Endothelial cell (in vitro differentiated cells): ENCODE data around the gene KMT2E. TPM values are rescaled to one million over a fixed set of nuclear protein-coding genes. Genes with fewer than 3 reads are reported as not detected.
A peak's percentile ranks its signal among the peaks of the same experiment; 100 is the strongest.

ENCODE experiments used
- DNase-seq: peaks from one replicate; pipeline ENCODE4 v3.0.0; 2021; ENCODE audit warnings: low spot score
- H3K27ac Mint-ChIP-seq: one replicate; pipeline ENCODE4 v1.8.0; 2021; ENCODE audit warnings: mixed read lengths, inconsistent platforms; ENCODE audit not compliant: unreplicated experiment
- H3K27me3 Mint-ChIP-seq: one replicate; pipeline ENCODE4 v1.8.0; 2021; ENCODE audit warnings: mild to moderate bottlenecking, moderate library complexity, mixed read lengths, inconsistent platforms; ENCODE audit not compliant: unreplicated experiment
- H3K36me3 Mint-ChIP-seq: one replicate; pipeline ENCODE4 v1.8.0; 2021; ENCODE audit warnings: mild to moderate bottlenecking, low read depth, mixed read lengths, inconsistent platforms; ENCODE audit not compliant: unreplicated experiment
- H3K4me1 Mint-ChIP-seq: one replicate; pipeline ENCODE4 v1.8.0; 2021; ENCODE audit warnings: mild to moderate bottlenecking, mixed read lengths, inconsistent platforms; ENCODE audit not compliant: unreplicated experiment
- H3K4me3 Mint-ChIP-seq: one replicate; pipeline ENCODE4 v1.8.0; 2021; ENCODE audit warnings: mild to moderate bottlenecking, mixed read lengths, inconsistent platforms; ENCODE audit not compliant: unreplicated experiment
- H3K9me3 Mint-ChIP-seq: one replicate; pipeline ENCODE4 v1.8.0; 2021; ENCODE audit warnings: mixed read lengths, inconsistent platforms; ENCODE audit not compliant: unreplicated experiment
- total RNA-seq: library from RNA; stranded (reverse); fragmentation: NEBNext Ultra II Directional; extraction: Animal tissue kit (Norgen Biotek cat#: 25700); gene quantifications from one replicate; pipeline ENCODE4 v1.2.1, GENCODE V29; 2021; ENCODE audit not compliant: unreplicated experiment
- TF ChIP-seq, protein P1 (sequence below): fragments of 200-600 bp; sonication (generic); IDR thresholded peaks from one replicate; pipeline ENCODE4 v1.5.0; 2021; ENCODE audit warnings: antibody characterized with exemption; ENCODE audit not compliant: unreplicated experiment

The KMT2E gene
- total RNA-seq, 1 donor from 2014 or later, result 71.0 TPM

DNA sequence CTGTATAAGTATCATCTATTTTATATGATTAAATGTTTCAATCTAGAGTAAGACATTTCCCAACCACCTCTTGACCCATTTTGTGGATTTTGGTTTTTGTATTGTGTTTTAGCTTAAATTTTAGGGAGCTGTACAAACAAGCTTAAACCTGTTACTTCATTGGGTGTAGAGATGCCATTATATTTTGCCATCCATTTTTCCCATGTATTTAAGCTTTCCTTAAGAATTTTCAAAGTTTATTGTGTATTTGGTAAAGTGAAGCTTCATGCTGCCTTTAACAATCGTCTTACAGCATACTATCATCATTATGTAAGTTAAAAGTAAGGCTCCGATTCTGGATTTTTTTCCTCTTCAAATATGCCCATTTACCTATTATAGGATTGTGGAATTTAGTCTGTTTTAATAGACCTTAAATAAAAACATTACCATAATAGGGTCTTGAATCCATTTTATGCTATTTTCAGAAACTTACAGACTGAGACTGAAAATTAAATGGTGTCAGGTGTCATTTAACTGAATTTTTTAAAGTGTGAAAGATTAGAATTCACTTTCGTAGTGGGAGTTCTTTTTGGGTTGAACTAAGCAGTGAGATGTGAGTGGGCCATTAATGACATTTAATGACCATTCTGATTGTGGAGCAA, 2.2 kb downstream of the KMT2E start:
- TF ChIP-seq, protein P1, sequence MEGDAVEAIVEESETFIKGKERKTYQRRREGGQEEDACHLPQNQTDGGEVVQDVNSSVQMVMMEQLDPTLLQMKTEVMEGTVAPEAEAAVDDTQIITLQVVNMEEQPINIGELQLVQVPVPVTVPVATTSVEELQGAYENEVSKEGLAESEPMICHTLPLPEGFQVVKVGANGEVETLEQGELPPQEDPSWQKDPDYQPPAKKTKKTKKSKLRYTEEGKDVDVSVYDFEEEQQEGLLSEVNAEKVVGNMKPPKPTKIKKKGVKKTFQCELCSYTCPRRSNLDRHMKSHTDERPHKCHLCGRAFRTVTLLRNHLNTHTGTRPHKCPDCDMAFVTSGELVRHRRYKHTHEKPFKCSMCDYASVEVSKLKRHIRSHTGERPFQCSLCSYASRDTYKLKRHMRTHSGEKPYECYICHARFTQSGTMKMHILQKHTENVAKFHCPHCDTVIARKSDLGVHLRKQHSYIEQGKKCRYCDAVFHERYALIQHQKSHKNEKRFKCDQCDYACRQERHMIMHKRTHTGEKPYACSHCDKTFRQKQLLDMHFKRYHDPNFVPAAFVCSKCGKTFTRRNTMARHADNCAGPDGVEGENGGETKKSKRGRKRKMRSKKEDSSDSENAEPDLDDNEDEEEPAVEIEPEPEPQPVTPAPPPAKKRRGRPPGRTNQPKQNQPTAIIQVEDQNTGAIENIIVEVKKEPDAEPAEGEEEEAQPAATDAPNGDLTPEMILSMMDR, result no peak
- Mint-ChIP-seq H3K27ac (peak overlapping the region; percentile 78), H3K4me1 (peaks cover 47% of the 10 kb centered on the region), H3K9me3 (peaks cover 4% of the 10 kb centered on the region), H3K4me3 (peak overlapping the region; percentile 100), H3K27me3 (peaks cover 32% of the 10 kb centered on the region), H3K36me3 (peaks cover 20% of the 10 kb centered on the region)
- DNase-seq, result no peak

DNA sequence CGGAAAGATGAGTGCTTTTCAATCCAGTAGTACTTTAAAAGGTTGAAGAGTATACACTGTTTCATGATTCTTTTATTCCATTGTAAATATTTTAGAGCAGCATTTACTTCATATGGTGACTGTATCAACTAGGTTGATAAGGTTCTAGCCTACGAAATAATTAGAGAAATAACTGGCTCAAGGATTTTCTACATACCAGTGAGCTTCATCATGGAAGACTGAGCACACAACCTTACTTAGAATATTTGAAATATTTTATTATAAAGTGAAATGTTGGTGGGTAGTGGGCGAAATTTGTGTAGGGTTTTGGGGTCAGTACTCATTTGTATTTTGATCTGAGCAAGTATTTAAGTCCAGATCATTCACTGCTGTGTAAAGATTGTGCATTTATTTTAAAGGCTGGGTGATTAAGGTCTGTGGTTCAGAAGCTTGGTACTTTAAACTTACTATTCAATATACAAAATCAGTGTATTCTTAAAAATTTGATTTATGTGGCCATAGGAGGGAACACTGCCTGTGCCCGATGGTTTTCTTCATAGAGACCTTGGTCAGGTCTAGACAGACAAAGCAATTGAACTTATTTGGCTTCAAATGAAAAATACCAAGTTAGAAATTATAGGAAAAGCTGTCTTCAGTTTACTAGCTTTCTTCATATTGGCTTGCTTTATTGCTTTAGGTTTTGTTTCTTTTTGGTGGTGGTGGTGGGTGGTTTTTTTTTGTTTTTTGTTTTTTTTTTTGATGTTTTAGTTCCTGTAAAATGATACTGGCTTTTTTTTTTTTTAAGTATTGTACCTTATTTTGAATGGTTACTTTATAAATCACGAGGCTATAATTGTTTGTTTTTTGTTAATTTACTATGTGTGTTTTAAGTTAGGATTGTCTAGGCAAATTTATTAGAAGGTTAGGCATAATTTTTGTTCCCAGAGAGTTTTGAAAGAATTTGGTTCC, 3.0 kb downstream of the KMT2E start:
- H3K27me3 Mint-ChIP-seq, result peaks cover 29% of the 10 kb centered on the region
- no peak for DNase-seq
- TF ChIP-seq, protein P1, result no peak
- H3K27ac Mint-ChIP-seq, result peak overlapping the region; percentile 78
- H3K9me3 Mint-ChIP-seq, result peaks cover 4% of the 10 kb centered on the region
- peak overlapping the region; percentile 100 for H3K4me3 Mint-ChIP-seq
- H3K4me1 Mint-ChIP-seq, result peaks cover 47% of the 10 kb centered on the region
- peaks cover 20% of the 10 kb centered on the region for H3K36me3 Mint-ChIP-seq

DNA sequence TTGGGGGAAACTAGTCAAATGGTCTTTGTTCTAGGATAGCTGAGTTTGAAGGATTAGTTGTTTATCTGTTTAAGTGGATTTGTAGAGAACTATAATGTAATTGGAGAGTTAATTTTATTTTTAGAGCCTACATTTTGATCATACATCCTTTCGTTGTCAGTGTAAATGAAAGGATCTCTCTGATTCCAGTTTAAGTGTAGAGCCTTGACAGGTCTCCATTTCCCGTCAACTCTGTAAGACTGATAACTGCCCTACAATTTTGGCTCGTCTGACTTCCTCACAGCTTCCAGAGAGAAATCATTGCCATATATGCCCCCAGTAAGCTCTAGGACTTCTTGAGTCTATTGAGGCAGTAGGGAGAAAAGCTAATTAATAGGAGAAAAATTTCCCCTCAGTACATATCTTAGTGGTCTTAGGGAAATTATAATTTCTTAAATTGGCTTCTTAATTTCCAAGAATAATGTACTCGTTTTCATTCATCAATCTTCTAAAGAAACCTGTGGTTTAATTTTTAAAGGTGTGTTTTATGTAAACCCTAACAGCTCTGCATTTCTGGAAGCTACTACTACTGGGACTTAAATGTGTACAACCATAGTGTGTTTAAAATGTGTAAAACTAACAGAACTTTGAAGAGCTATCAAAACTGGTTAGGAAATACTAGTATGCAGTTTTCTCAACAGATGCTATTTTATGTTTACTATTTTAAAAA, 3.8 kb downstream of the KMT2E start:
- H3K4me1 Mint-ChIP-seq, result peaks cover 45% of the 10 kb centered on the region
- TF ChIP-seq, protein P1, result no peak
- H3K9me3 Mint-ChIP-seq, result peaks cover 4% of the 10 kb centered on the region
- H3K4me3 Mint-ChIP-seq, result peak overlapping the region; percentile 100
- H3K27ac Mint-ChIP-seq, result peak overlapping the region; percentile 55
- peaks cover 18% of the 10 kb centered on the region for H3K36me3 Mint-ChIP-seq
- peaks cover 22% of the 10 kb centered on the region for H3K27me3 Mint-ChIP-seq
- no peak for DNase-seq

DNA sequence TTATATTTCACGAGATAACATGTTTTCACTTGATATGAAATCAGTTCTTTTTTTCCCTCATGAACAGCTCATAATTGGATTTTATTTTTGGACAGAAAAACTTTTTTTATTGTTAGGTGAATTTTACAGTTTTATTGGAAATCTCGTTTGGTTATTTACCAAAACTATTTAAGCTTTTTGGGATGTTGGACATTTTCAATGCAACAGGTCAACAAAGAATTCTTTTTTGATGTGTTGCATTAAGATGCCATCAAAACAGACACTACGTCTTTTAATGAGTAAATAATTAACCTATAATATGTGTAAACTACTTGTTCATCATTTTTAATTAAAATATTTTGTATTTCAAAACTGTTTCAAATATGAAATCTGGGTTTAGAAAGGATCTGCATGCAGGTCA, 5.3 kb downstream of the KMT2E start:
- H3K4me1 Mint-ChIP-seq, result peaks cover 37% of the 10 kb centered on the region
- no peaks in the 10 kb centered on the region for H3K9me3 Mint-ChIP-seq
- TF ChIP-seq, protein P1, result no peak
- H3K27me3 Mint-ChIP-seq, result peaks cover 10% of the 10 kb centered on the region
- H3K27ac Mint-ChIP-seq, result no peak overlapping the region
- DNase-seq, result no peak
- H3K36me3 Mint-ChIP-seq, result peaks cover 12% of the 10 kb centered on the region
- H3K4me3 Mint-ChIP-seq, result no peak overlapping the region
